Ishikawa (cell line): ENCODE measurements around the gene LRRC63.
A peak's percentile ranks its signal among the peaks of the same experiment; 100 is the strongest.

ENCODE experiments used
- CEBPB ChIP-seq: IDR thresholded peaks from 2 replicates; pipeline ENCODE4 v1.6.1; 2012
- CREB1 ChIP-seq: IDR thresholded peaks from 2 replicates; pipeline ENCODE4 v1.6.1; 2012; ENCODE audit warnings: low read depth
- EGR1 ChIP-seq: IDR thresholded peaks from 2 replicates; pipeline ENCODE4 v1.6.1; 2012
- EP300 ChIP-seq: IDR thresholded peaks from 2 replicates; pipeline ENCODE4 v1.6.1; 2012; ENCODE audit warnings: borderline replicate concordance
- FOXM1 ChIP-seq: IDR thresholded peaks from 2 replicates; pipeline ENCODE4 v1.6.1; 2012; ENCODE audit warnings: low read depth, borderline replicate concordance
- MAX ChIP-seq: IDR thresholded peaks from 2 replicates; pipeline ENCODE4 v1.6.1; 2012
- NFIC ChIP-seq: IDR thresholded peaks from 2 replicates; pipeline ENCODE4 v1.6.1; 2012
- RAD21 ChIP-seq: IDR thresholded peaks from 2 replicates; pipeline ENCODE4 v1.6.1; 2012; ENCODE audit warnings: low read depth
- TAF1 ChIP-seq: IDR thresholded peaks from 2 replicates; pipeline ENCODE4 v1.6.1; 2012; ENCODE audit warnings: low read depth, mild to moderate bottlenecking
- TCF12 ChIP-seq: IDR thresholded peaks from 2 replicates; pipeline ENCODE4 v1.6.1; 2012; ENCODE audit warnings: low read depth
- TEAD4 ChIP-seq: IDR thresholded peaks from 2 replicates; pipeline ENCODE4 v1.6.1; 2012
- USF1 ChIP-seq: IDR thresholded peaks from 2 replicates; pipeline ENCODE4 v1.6.1; 2012
- YY1 ChIP-seq: IDR thresholded peaks from 2 replicates; pipeline ENCODE4 v1.6.1; 2012; ENCODE audit warnings: low read depth
- ZBTB7A ChIP-seq: IDR thresholded peaks from 2 replicates; pipeline ENCODE4 v1.6.1; 2012; ENCODE audit warnings: low read depth
- TF ChIP-seq, protein P1 (sequence below): IDR thresholded peaks from 2 replicates; pipeline ENCODE4 v1.6.1; 2012; ENCODE audit warnings: low read depth, mild to moderate bottlenecking

LRRC63 gene

DNA sequence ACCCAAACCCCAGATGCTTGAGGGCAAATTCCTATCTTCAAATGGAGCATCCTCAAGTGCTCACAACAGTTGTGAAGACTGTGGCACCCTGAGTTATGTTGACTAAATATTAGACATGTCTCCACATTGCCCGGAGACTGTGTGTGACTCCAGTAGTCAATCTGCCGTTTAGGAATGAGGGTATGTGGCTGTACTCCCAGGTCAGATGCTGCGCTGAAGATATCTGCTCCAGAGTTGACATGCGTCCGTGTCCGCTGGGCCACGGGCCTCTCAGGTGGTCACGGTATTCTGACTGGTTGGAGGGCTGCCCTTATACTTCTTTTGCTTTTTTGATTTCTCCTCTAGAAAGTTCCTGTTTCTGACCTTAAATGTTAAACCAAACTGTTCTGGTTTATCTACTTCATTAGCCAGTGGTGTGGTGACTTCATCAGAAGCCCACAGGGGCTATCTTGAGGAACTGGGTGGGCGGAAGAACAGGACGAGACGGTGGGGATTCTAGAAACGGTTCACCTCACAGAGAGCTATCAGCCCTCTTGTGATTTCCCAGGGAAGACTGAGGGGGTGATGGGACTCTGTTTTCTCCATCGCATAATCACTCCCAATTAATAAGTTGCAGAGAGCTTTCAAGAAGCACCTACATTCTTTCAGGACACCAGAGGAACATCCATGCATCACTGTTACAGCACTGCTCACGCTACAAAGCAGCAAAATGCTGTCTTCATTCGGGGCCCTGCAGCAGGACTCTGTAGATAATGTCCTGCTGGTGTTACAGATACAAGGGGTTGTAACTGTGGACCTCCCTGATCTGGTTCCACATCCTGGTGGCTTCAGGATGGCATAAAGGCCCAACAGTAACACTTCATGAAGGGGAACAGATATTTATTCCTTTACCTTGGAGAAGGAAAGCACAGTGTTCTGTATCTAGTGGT, 28.4 kb upstream of the LRRC63 start:
- no peak for TF ChIP-seq FOXM1
- no peak for TF ChIP-seq EP300
- no peak for TF ChIP-seq RAD21
- TF ChIP-seq NFIC: no peak
- TF ChIP-seq CEBPB: no peak
- TF ChIP-seq, protein P1, sequence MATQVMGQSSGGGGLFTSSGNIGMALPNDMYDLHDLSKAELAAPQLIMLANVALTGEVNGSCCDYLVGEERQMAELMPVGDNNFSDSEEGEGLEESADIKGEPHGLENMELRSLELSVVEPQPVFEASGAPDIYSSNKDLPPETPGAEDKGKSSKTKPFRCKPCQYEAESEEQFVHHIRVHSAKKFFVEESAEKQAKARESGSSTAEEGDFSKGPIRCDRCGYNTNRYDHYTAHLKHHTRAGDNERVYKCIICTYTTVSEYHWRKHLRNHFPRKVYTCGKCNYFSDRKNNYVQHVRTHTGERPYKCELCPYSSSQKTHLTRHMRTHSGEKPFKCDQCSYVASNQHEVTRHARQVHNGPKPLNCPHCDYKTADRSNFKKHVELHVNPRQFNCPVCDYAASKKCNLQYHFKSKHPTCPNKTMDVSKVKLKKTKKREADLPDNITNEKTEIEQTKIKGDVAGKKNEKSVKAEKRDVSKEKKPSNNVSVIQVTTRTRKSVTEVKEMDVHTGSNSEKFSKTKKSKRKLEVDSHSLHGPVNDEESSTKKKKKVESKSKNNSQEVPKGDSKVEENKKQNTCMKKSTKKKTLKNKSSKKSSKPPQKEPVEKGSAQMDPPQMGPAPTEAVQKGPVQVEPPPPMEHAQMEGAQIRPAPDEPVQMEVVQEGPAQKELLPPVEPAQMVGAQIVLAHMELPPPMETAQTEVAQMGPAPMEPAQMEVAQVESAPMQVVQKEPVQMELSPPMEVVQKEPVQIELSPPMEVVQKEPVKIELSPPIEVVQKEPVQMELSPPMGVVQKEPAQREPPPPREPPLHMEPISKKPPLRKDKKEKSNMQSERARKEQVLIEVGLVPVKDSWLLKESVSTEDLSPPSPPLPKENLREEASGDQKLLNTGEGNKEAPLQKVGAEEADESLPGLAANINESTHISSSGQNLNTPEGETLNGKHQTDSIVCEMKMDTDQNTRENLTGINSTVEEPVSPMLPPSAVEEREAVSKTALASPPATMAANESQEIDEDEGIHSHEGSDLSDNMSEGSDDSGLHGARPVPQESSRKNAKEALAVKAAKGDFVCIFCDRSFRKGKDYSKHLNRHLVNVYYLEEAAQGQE: no peak

- TF ChIP-seq TEAD4: no peak
- TF ChIP-seq RAD21: peak; percentile 55
Measured at GRCh38 chr13:46184277-46184699, 27.4 kb upstream of the LRRC63 start.

- TF ChIP-seq TAF1 (no peak), TEAD4 (no peak), FOXM1 (no peak), CREB1 (no peak), CEBPB (no peak), TCF12 (no peak), EP300 (no peak), ZBTB7A (no peak), NFIC (no peak), YY1 (no peak), MAX (no peak), USF1 (no peak)
- TF ChIP-seq, protein P1: no peak
Measured at GRCh38 chr13:46185634-46186033, 26.1 kb upstream of the LRRC63 start.

DNA sequence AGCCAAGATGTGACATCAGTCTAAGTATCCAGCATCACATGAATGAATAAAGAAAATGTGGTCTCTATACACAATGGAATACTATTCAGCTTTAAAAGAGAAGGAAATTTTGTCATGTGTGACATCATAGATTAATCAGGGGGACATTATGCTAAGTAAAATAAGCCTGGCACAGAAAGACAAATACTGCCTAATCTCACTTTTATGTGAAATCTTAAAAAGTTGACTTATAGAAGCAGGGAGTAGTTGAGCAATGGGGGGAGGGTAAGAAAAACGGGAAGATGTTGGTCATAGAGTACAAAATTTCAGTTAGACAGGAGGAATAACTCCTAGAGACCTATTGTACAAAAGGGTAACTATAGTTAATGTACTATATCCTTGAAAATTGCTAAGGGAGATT, 19.3 kb upstream of the LRRC63 start:
- no peak for TF ChIP-seq CEBPB
- no peak for TF ChIP-seq EP300
- no peak for TF ChIP-seq NFIC
- no peak for TF ChIP-seq TAF1
- TF ChIP-seq FOXM1: no peak
- TF ChIP-seq ZBTB7A: no peak
- no peak for TF ChIP-seq TCF12
- TF ChIP-seq, protein P1: no peak
- no peak for TF ChIP-seq MAX
- TF ChIP-seq CREB1: no peak
- TF ChIP-seq YY1: no peak
- TF ChIP-seq EGR1: no peak
- no peak for TF ChIP-seq USF1
